Gastroesophageal sphincter (tissue), 3 donors: ENCODE results near the gene UGT2B7.

Experiments
- CTCF ChIP-seq, 4 experiments: fragments of 200-600 bp in 2 of 4; fragments of 450-650 bp in 2 of 4; sonication (generic) in 1 of 4; IDR thresholded peaks; one replicate each; pipeline ENCODE4 v1.5.1; 2017 to 2019; ENCODE audit warnings: antibody characterized with exemption in 4 of 4, mild to moderate bottlenecking in 2 of 4, moderate library complexity in 2 of 4
- POLR2A ChIP-seq, 2 donors: fragments of 450-650 bp; IDR thresholded peaks; one replicate each; pipeline ENCODE4 v1.6.1; 2017; ENCODE audit warnings: antibody characterized with exemption in 2 of 2, mild to moderate bottlenecking in 2 of 2, moderate library complexity in 1 of 2
- POLR2AphosphoS5 ChIP-seq: sonication (generic); formaldehyde crosslinking; IDR thresholded peaks from one replicate; pipeline ENCODE4 v1.6.1; 2017; ENCODE audit warnings: antibody characterized with exemption

DNA sequence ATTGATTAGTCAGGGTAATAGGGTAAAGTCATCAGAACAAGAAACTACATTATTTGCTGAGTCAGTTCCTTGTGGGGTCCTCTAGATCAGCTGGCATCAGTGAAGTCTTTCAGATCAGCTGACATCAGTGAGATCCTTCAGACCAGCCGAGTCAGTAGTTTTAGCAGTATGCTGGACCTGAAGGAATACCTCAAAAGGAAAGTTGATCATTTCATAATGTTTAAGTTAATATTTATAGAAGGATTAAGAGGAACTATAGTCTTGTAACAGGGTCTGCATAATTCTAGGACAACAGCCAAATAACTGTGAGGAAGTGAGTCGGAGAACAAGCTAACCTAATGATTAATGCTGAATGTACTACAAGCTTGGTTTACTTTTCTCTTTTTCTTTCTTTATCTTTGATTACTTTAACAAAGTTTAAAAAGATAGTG lies 958 bp upstream of the UGT2B7 start:
- TF ChIP-seq CTCF (IDR thresholded peaks at IDR 0.05), result no peak
- TF ChIP-seq POLR2A (IDR thresholded peaks at IDR 0.05), result no peak
- TF ChIP-seq POLR2AphosphoS5, result no peak
